Measurements from ENCODE around the gene HIVEP1.

GRCh38 chr6:12017876-12018401 lies 5.8 kb downstream of the HIVEP1 start:
- TF ChIP-seq CTCF (IDR thresholded peaks at IDR 0.05) (no peak), POLR2AphosphoS5 (IDR thresholded peaks at IDR 0.05) (no peak)

Data from prostate gland (tissue), 2 donors.